H1 (cell line): Measurements from ENCODE around the gene LARP4. TPM values are rescaled to one million over a fixed set of nuclear protein-coding genes. Genes with fewer than 3 reads are reported as not detected.

Experiments
- ATF2 ChIP-seq: IDR thresholded peaks from 2 replicates; pipeline ENCODE4 v1.6.1; 2012; ENCODE audit warnings: low read length, inconsistent platforms
- ATF3 ChIP-seq: IDR thresholded peaks from 2 replicates; pipeline ENCODE4 v1.6.1; 2011; ENCODE audit warnings: low read depth, mild to moderate bottlenecking, low read length; ENCODE audit not compliant: insufficient read depth
- CBX5 ChIP-seq: fragments of 300-800, 300-1000 bp; sonication (generic); IDR thresholded peaks from 2 replicates; pipeline ENCODE4 v1.7.1; 2016; ENCODE audit warnings: antibody characterized with exemption, low read length, low read depth
- CTCF ChIP-seq, 3 experiments: IDR thresholded peaks; 1 replicate in 2 of 3; 2 replicates in 1 of 3; pipeline versions ENCODE4 v1.5.1 to v1.6.1; 2011; ENCODE audit warnings: low read length in 3 of 3, mild to moderate bottlenecking in 3 of 3, inconsistent platforms in 2 of 3, low read depth in 1 of 3, moderate library complexity in 1 of 3; ENCODE audit not compliant: insufficient read depth in 1 of 3; ENCODE audit errors: control extremely low read depth in 1 of 3
- JUND ChIP-seq: IDR thresholded peaks from 2 replicates; pipeline ENCODE4 v1.6.1; 2011; ENCODE audit warnings: mild to moderate bottlenecking, improper control_type of control experiment, low read length
- NRF1 ChIP-seq: IDR thresholded peaks from 2 replicates; pipeline ENCODE4 v1.6.1; 2011; ENCODE audit warnings: mild to moderate bottlenecking, low read depth, low read length, improper control_type of control experiment
- POU5F1 ChIP-seq: IDR thresholded peaks from 2 replicates; pipeline ENCODE4 v1.6.1; 2011; ENCODE audit warnings: low read depth, mild to moderate bottlenecking, low read length, moderate library complexity
- USF2 ChIP-seq: IDR thresholded peaks from 2 replicates; pipeline ENCODE4 v1.6.1; 2011; ENCODE audit warnings: low read length, improper control_type of control experiment
- polyA plus RNA-seq, 7 experiments: library from polyadenylated mRNA; depleted of rRNA in 3 of 7; stranded (reverse) in 5 of 7; unstranded in 2 of 7; fragments of >200 nt in 5 of 7; fragments of 200-250 nt in 2 of 7; gene quantifications; 1 replicate in 5 of 7; 2 replicates in 1 of 7; 4 replicates in 1 of 7; pipeline versions ENCODE4 v1.2.1 to v1.2.3, GENCODE V29; 2011 to 2013; ENCODE audit warnings: missing spikeins in 2 of 7, mixed read lengths in 2 of 7
- total RNA-seq: library from RNA; stranded (reverse); fragmentation: NEBNext Ultra II Directional; extraction: Animal tissue kit (Norgen Biotek cat#: 25700); gene quantifications from 2 replicates; pipeline ENCODE4 v1.2.1, GENCODE V29; 2021

LARP4 gene
- total and polyA plus RNA-seq, 2 of the 8 experiments (the other 6 are each of a cell fraction or from before 2014, with no cell fraction given), result 12.8 to 93.9 TPM

- TF ChIP-seq CTCF (IDR thresholded peaks at IDR 0.05; ENCODE audit: control extremely low read depth in 1 of 3, insufficient read depth in 1 of 3, low read depth in 1 of 3, low read length in 3 of 3), result no peak
- no peak for TF ChIP-seq ATF2
- no peak for TF ChIP-seq JUND
- no peak for TF ChIP-seq USF2
- no peak for TF ChIP-seq POU5F1
- TF ChIP-seq NRF1, result no peak
- no peak for TF ChIP-seq ATF3
- no peak for TF ChIP-seq CBX5
These were observed 119.9 kb downstream of the LARP4 start (continued) for GRCh38 chr12:50520416-50521207.
